Activated CD8-positive, alpha-beta memory T cell treated with anti-CD3 and anti-CD28 coated beads, Interleukin-2, amount 10 ng/mL, durations not matched to agents 7 days and 5 days (primary cell): ENCODE measurements around the gene RING1. TPM values are rescaled to one million over a fixed set of nuclear protein-coding genes. Genes with fewer than 3 reads are reported as not detected.
A peak's percentile ranks its signal among the peaks of the same experiment; 100 is the strongest.

Source experiments
- ATAC-seq: fragments of 150-1000 bp; cut with Tn5 transposase; one replicate; pipeline ENCODE4 v1.10.0; 2021; ENCODE audit warnings: moderate library complexity
- CTCF ChIA-PET: fragments of 350-600 bp; sonication (Branson Sonifier 250); formaldehyde crosslinking; loops from one replicate; lab custom pipeline; 2021; ENCODE audit warnings: antibody characterized with exemption; lab: Charles Lee
- DNase-seq: peaks from one replicate; pipeline ENCODE4 v3.0.0-alpha.2; 2020
- H3K27ac Mint-ChIP-seq: one replicate; pipeline ENCODE4 v1.8.0; 2021; ENCODE audit warnings: mild to moderate bottlenecking, mixed read lengths
- H3K27me3 Mint-ChIP-seq: one replicate; pipeline ENCODE4 v1.8.0; 2021; ENCODE audit warnings: mixed read lengths
- H3K36me3 Mint-ChIP-seq: one replicate; pipeline ENCODE4 v1.8.0; 2021; ENCODE audit warnings: mild to moderate bottlenecking, mixed read lengths
- H3K4me1 Mint-ChIP-seq: one replicate; pipeline ENCODE4 v1.8.0; 2021; ENCODE audit warnings: mixed read lengths
- H3K4me3 Mint-ChIP-seq: one replicate; pipeline ENCODE4 v1.8.0; 2021; ENCODE audit warnings: mild to moderate bottlenecking, moderate library complexity, mixed read lengths
- H3K9me3 Mint-ChIP-seq: one replicate; pipeline ENCODE4 v1.8.0; 2022; ENCODE audit warnings: low read depth, mixed read lengths
- total RNA-seq, 2 experiments: library from RNA; stranded (reverse); gene quantifications; one replicate each; pipeline ENCODE4 v1.2.3, GENCODE V29; 2021

The RING1 gene
- total RNA-seq, 2 experiments from 2014 or later: 32.6 to 37.8 TPM

GRCh38 chr6:33177552-33178446 is 30.5 kb upstream of the RING1 start:
- no peak for DNase-seq
- CTCF ChIA-PET: interaction anchor here (0.8 kb wide), 1 partner anchor 59 kb away, joined by 3 read pairs; no protein-coding TSS in a partner anchor
- no peaks in the 10 kb centered on the region for H3K27me3 Mint-ChIP-seq
- H3K36me3 Mint-ChIP-seq: peaks cover 3% of the 10 kb centered on the region
- peaks cover 3% of the 10 kb centered on the region for H3K4me1 Mint-ChIP-seq
- H3K27ac Mint-ChIP-seq: no peak overlapping the region
- no peak for ATAC-seq
- peaks cover 2% of the 10 kb centered on the region for H3K9me3 Mint-ChIP-seq
- no peak overlapping the region for H3K4me3 Mint-ChIP-seq

- Mint-ChIP-seq H3K36me3 (peaks cover 14% of the 10 kb centered on the region), H3K27me3 (no peaks in the 10 kb centered on the region), H3K4me3 (no peak overlapping the region), H3K9me3 (peaks cover 13% of the 10 kb centered on the region), H3K4me1 (peaks cover 14% of the 10 kb centered on the region), H3K27ac (no peak overlapping the region)
- no peak for ATAC-seq
- DNase-seq: no peak
- CTCF ChIA-PET: no interaction called here
These were observed 29.4 kb upstream of the RING1 start for GRCh38 chr6:33178755-33179475.

GRCh38 chr6:33181141-33181540 is 27.2 kb upstream of the RING1 start:
- Mint-ChIP-seq H3K27me3 (no peaks in the 10 kb centered on the region), H3K4me3 (no peak overlapping the region), H3K4me1 (peaks cover 18% of the 10 kb centered on the region), H3K36me3 (peaks cover 14% of the 10 kb centered on the region), H3K27ac (no peak overlapping the region), H3K9me3 (peaks cover 13% of the 10 kb centered on the region)
- CTCF ChIA-PET: interaction anchor here (1.0 kb wide), 1 partner anchor 56 kb away, joined by 4 read pairs; no protein-coding TSS in a partner anchor
- DNase-seq (no peak), ATAC-seq (no peak)

- H3K4me1 Mint-ChIP-seq: peaks cover 18% of the 10 kb centered on the region
- ATAC-seq: peak; percentile 55
- peaks cover 14% of the 10 kb centered on the region for H3K36me3 Mint-ChIP-seq
These were observed 25.1 kb upstream of the RING1 start for GRCh38 chr6:33183071-33183683.

GRCh38 chr6:33185190-33185589 is 23.1 kb upstream of the RING1 start:
- Mint-ChIP-seq H3K27ac (no peak overlapping the region), H3K4me3 (no peak overlapping the region), H3K4me1 (peaks cover 18% of the 10 kb centered on the region), H3K27me3 (peaks cover 23% of the 10 kb centered on the region), H3K36me3 (peaks cover 14% of the 10 kb centered on the region), H3K9me3 (peaks cover 13% of the 10 kb centered on the region)
- CTCF ChIA-PET: no interaction called here
- ATAC-seq (no peak), DNase-seq (no peak)

More at GRCh38 chr6:33183071-33183683, 25.1 kb upstream of the RING1 start:
- CTCF ChIA-PET: interaction anchor here (0.9 to 1.4 kb wide), 4 partner anchors 14 to 65 kb away, joined by 4 to 16 read pairs (median 4); no protein-coding TSS in a partner anchor
- Mint-ChIP-seq H3K27ac (peak overlapping the region; percentile 96), H3K4me3 (peak overlapping the region; percentile 35), H3K27me3 (peaks cover 14% of the 10 kb centered on the region), H3K9me3 (peaks cover 13% of the 10 kb centered on the region)
- DNase-seq: no peak

DNA sequence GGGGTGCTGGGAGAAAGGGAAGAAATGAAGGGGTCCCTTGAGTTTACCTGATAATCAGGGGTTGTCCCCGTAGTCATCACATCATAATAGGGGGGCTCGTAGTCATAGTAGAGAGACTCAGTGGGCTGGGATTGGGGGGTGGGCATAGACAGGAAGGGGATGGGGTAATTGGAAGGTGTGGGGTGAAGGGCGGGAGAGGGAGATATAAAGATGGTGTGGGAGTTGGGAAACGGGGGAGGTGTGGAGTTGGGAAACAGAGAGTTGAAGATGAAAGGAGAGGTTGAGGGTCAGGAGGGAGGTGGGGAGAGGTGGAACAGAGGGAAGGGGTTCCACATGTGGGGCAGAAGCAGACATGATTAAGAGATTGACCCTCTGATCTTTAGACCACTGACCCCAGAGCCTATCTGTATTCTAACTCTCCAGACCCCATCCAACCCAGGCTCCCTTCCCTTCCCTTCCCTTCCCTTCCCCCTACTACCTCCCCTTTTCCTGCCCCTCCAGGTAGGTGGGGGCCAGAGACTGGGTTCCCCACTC is 22.6 kb upstream of the RING1 start:
- CTCF ChIA-PET: interaction anchor here (0.7 to 1.6 kb wide), 2 partner anchors 11 to 60 kb away, joined by 3 to 6 read pairs; no protein-coding TSS in a partner anchor
- Mint-ChIP-seq H3K4me1 (peaks cover 18% of the 10 kb centered on the region), H3K27ac (no peak overlapping the region), H3K36me3 (peaks cover 14% of the 10 kb centered on the region), H3K4me3 (no peak overlapping the region), H3K9me3 (peaks cover 13% of the 10 kb centered on the region), H3K27me3 (peaks cover 28% of the 10 kb centered on the region)
- ATAC-seq: no peak
- DNase-seq: no peak

DNA sequence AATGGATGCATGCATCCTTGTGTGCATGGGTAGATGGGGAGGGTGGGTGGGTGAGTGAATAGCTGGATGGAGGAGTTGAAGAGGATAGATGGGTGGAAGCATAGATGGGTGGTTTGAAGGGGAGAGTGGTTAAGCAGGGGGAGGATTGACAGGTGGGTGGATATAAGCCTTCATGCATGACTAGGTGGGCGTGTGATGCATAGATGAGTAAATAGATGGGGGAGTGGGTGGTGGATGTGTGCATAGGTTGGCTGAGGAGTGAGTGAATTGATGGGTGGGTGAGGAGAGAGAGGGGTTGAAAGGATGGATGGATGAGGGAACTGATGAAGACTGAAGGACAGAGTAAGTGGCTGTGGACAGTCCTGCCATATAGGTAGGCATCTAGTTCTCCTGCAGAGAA is 20.5 kb upstream of the RING1 start:
- no peak overlapping the region for H3K4me3 Mint-ChIP-seq
- H3K9me3 Mint-ChIP-seq: peaks cover 11% of the 10 kb centered on the region
- ATAC-seq (no peak), DNase-seq (no peak)
- H3K27me3 Mint-ChIP-seq: peaks cover 47% of the 10 kb centered on the region
- CTCF ChIA-PET: no interaction called here
- H3K4me1 Mint-ChIP-seq: peaks cover 16% of the 10 kb centered on the region
- H3K36me3 Mint-ChIP-seq: peaks cover 11% of the 10 kb centered on the region
- no peak overlapping the region for H3K27ac Mint-ChIP-seq

DNA sequence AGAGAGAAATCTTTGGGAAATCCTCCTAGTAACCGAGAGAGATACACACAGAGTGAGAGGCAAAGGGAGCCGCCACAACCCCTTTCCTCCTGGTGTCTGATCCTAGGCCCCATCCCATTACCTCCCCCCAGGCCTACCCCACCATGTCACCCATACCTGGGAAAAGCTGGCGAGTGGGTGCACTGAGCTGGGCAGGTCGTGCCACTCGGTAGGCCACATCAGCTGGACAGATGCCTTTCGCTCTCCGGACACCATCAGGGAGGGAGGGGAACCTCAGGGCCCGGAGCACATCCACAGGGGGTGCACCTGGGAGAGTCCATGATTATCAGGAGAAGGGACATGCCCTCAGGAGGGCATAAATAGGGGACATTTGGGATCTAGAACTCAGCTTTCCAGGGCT is 19.1 kb upstream of the RING1 start:
- Mint-ChIP-seq H3K36me3 (peaks cover 3% of the 10 kb centered on the region), H3K27me3 (peaks cover 52% of the 10 kb centered on the region), H3K9me3 (no peaks in the 10 kb centered on the region), H3K4me3 (no peak overlapping the region), H3K27ac (no peak overlapping the region), H3K4me1 (peaks cover 6% of the 10 kb centered on the region)
- DNase-seq: no peak
- CTCF ChIA-PET: interaction anchor here (0.9 to 2.0 kb wide), 5 partner anchors 8 to 391 kb away, joined by 3 to 5 read pairs (median 3); no protein-coding TSS in a partner anchor
- ATAC-seq: no peak

GRCh38 chr6:33189625-33190448 is 18.5 kb upstream of the RING1 start:
- DNase-seq (no peak), ATAC-seq (no peak)
- peaks cover 7% of the 10 kb centered on the region for H3K36me3 Mint-ChIP-seq
- no peak overlapping the region for H3K27ac Mint-ChIP-seq
- no peaks in the 10 kb centered on the region for H3K9me3 Mint-ChIP-seq
- peaks cover 3% of the 10 kb centered on the region for H3K4me1 Mint-ChIP-seq
- H3K4me3 Mint-ChIP-seq: no peak overlapping the region
- CTCF ChIA-PET: interaction anchor here (0.7 to 2.0 kb wide), 6 partner anchors 8 to 392 kb away, joined by 3 to 5 read pairs (median 3); no protein-coding TSS in a partner anchor
- peaks cover 52% of the 10 kb centered on the region for H3K27me3 Mint-ChIP-seq

DNA sequence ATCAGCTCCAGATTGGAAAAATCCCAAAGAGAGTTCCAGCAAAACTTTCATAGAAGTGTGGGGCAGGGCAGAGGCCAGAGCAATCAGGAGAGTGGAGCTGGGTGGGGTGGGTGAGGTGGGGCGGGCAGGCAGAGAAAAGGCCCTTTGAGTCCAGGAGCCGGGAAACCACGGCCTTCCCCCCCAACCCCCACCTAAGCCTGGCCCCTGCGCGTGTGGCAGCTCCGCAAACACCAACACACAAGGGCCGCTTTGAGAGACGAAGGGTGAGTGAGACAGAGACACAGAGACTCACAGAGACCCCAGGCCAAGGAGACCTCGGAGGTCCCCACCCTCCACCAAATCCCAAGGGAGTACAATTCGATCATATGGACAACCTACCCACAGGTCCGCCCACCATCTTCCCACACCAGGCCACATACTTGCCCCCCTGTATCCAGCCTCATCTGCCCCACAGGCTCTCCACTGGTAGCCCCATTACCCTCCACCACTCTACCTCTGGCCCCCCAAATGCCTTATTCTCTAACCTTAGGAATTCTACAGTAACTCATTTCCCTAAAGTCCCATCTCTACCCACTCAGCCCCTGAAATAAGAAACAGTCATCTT is 17.7 kb upstream of the RING1 start:
- H3K9me3 Mint-ChIP-seq: no peaks in the 10 kb centered on the region
- peaks cover 15% of the 10 kb centered on the region for H3K36me3 Mint-ChIP-seq
- H3K4me3 Mint-ChIP-seq: no peak overlapping the region
- DNase-seq (no peak), ATAC-seq (no peak)
- H3K27ac Mint-ChIP-seq: no peak overlapping the region
- H3K27me3 Mint-ChIP-seq: peaks cover 52% of the 10 kb centered on the region
- CTCF ChIA-PET: interaction anchor here (1.3 to 2.0 kb wide), 4 partner anchors 7 to 58 kb away, joined by 3 to 5 read pairs (median 4); no protein-coding TSS in a partner anchor
- H3K4me1 Mint-ChIP-seq: peaks cover 5% of the 10 kb centered on the region

DNA sequence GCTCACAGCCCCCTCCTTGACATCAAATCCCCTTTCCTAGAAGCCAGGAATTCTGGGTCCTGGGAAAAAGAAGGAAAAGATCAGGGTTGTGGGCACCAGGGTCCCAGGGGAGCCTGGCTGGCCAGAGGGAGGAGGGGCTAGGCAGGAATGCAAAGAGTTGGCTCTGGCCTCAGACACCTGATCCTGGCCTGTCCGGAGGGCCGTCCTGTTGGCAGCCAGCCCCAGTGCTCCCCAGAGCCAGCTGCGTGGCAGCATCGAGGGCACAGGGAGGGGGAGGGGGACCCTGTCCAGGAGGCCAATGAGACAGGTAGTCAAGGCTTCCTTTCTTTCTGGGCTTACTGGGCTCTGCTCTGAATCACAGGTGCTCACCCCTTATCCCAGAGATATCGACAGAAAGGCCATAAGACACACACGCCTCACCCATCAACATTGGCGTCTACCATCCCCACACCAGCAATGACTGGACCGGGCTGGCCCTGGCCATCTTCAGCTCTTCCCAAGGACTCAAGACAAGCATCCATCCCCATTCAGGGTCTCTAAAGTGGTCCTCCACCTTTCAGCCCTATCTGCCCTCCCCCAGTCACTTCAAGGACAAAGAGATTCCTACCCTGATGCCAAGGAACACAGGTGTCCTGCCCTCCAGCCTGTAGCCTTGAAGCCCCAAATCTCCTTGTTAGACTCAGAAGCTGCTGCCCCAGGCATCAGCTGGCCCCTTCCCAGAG is 16.8 kb upstream of the RING1 start:
- Mint-ChIP-seq H3K27ac (no peak overlapping the region), H3K9me3 (no peaks in the 10 kb centered on the region), H3K36me3 (peaks cover 23% of the 10 kb centered on the region), H3K27me3 (peaks cover 51% of the 10 kb centered on the region), H3K4me3 (no peak overlapping the region), H3K4me1 (peaks cover 5% of the 10 kb centered on the region)
- CTCF ChIA-PET: interaction anchor here (1.5 kb wide), 1 partner anchor 57 kb away, joined by 4 read pairs; no protein-coding TSS in a partner anchor
- DNase-seq: no peak
- ATAC-seq: no peak
